ENCODE data around the gene YES1. TPM values are rescaled to one million over a fixed set of nuclear protein-coding genes. Genes with fewer than 3 reads are reported as not detected.

YES1 gene
- total RNA-seq, 2 donors from 2014 or later: 41.2 to 50.4 TPM

- no peaks in the 10 kb centered on the region for H3K27me3 ChIP-seq (replicated peaks; ENCODE audit: insufficient read depth)
- DNase-seq (ENCODE audit: low spot score) (no peak), ATAC-seq (ENCODE audit: insufficient number of reproducible peaks, low FRiP score, low read depth) (no peak)
- H3K36me3 ChIP-seq: no peaks in the 10 kb centered on the region
- TF ChIP-seq CTCF (IDR thresholded peaks at IDR 0.05): no peak
- no peak overlapping the region for H3K4me3 ChIP-seq
- no peaks in the 10 kb centered on the region for H3K9me3 ChIP-seq
- no peak overlapping the region for H3K27ac ChIP-seq
- H3K4me1 ChIP-seq (ENCODE audit: control insufficient read depth in 1 of 2, low read depth in 2 of 2): no peaks in the 10 kb centered on the region
Measured at GRCh38 chr18:820591-821165, 8.6 kb upstream of the YES1 start.

- Histone ChIP-seq H3K36me3 (no peaks in the 10 kb centered on the region), H3K27ac (no peak overlapping the region), H3K9me3 (no peaks in the 10 kb centered on the region), H3K27me3 (replicated peaks; ENCODE audit: insufficient read depth) (no peaks in the 10 kb centered on the region), H3K4me1 (ENCODE audit: control insufficient read depth in 1 of 2, low read depth in 2 of 2) (no peaks in the 10 kb centered on the region), H3K4me3 (no peak overlapping the region)
- DNase-seq (ENCODE audit: low spot score): no peak
- no peak for TF ChIP-seq CTCF (IDR thresholded peaks at IDR 0.05)
- ATAC-seq (ENCODE audit: insufficient number of reproducible peaks, low FRiP score, low read depth): no peak
Measured at GRCh38 chr18:816869-817268, 4.8 kb upstream of the YES1 start.

GRCh38 chr18:816088-816653, 4.1 kb upstream of the YES1 start:
- no peak for TF ChIP-seq CTCF (IDR thresholded peaks at IDR 0.05)
- H3K27ac ChIP-seq: no peak overlapping the region
- no peak overlapping the region for H3K4me3 ChIP-seq
- ATAC-seq (ENCODE audit: insufficient number of reproducible peaks, low FRiP score, low read depth) (no peak), DNase-seq (ENCODE audit: low spot score) (no peak)
- peaks cover 0 to 2% of the 10 kb centered on the region in 2 donors for H3K4me1 ChIP-seq (ENCODE audit: control insufficient read depth in 1 of 2, low read depth in 2 of 2)
- no peaks in the 10 kb centered on the region for H3K9me3 ChIP-seq
- no peaks in the 10 kb centered on the region for H3K36me3 ChIP-seq
- H3K27me3 ChIP-seq (replicated peaks; ENCODE audit: insufficient read depth): no peaks in the 10 kb centered on the region

- DNase-seq (ENCODE audit: low spot score): no peak
- no peak for ATAC-seq (ENCODE audit: insufficient number of reproducible peaks, low FRiP score, low read depth)
- no peaks in the 10 kb centered on the region for H3K9me3 ChIP-seq
- no peak for TF ChIP-seq CTCF (IDR thresholded peaks at IDR 0.05)
- H3K4me3 ChIP-seq: no peak overlapping the region
- no peak overlapping the region for H3K27ac ChIP-seq
- peaks cover 7 to 10% of the 10 kb centered on the region in 2 donors for H3K4me1 ChIP-seq (ENCODE audit: control insufficient read depth in 1 of 2, low read depth in 2 of 2)
- H3K27me3 ChIP-seq (replicated peaks; ENCODE audit: insufficient read depth): no peaks in the 10 kb centered on the region
- H3K36me3 ChIP-seq: no peaks in the 10 kb centered on the region
Measured at GRCh38 chr18:815353-815752, 3.3 kb upstream of the YES1 start.

- H3K27me3 ChIP-seq (replicated peaks; ENCODE audit: insufficient read depth): no peaks in the 10 kb centered on the region
- H3K36me3 ChIP-seq: no peaks in the 10 kb centered on the region
- H3K27ac ChIP-seq: no peak overlapping the region
- DNase-seq (ENCODE audit: low spot score): no peak
- H3K9me3 ChIP-seq: no peaks in the 10 kb centered on the region
- no peak for TF ChIP-seq CTCF (IDR thresholded peaks at IDR 0.05)
- peaks cover 10 to 19% of the 10 kb centered on the region in 2 donors for H3K4me1 ChIP-seq (ENCODE audit: control insufficient read depth in 1 of 2, low read depth in 2 of 2)
- H3K4me3 ChIP-seq: no peak overlapping the region
- no peak for ATAC-seq (ENCODE audit: insufficient number of reproducible peaks, low FRiP score, low read depth)
Measured at GRCh38 chr18:814300-815084, 2.5 kb upstream of the YES1 start.

Measured in thoracic aorta (tissue), 2 donors.